WTC11 (cell line): ENCODE results near the gene PIRT. TPM values are rescaled to one million over a fixed set of nuclear protein-coding genes. Genes with fewer than 3 reads are reported as not detected.

Experiments
- ATAC-seq: fragments of 200-7000 bp; cut with Tn5 transposase; 2 replicates; pipeline ENCODE4 v1.10.0; 2021; ENCODE audit warnings: mild to moderate bottlenecking, moderate library complexity
- CTCF ChIA-PET: fragments of 300-600 bp; sonication (Branson Sonifier 250); formaldehyde crosslinking; loops from one replicate; lab custom pipeline; 2021; ENCODE audit warnings: antibody characterized with exemption; lab: Charles Lee
- POLR2A ChIA-PET: fragments of 350-600 bp; sonication (Branson Sonifier 250); formaldehyde crosslinking; loops from one replicate; lab custom pipeline; 2021; ENCODE audit warnings: antibody characterized with exemption; lab: Charles Lee
- DNase-seq: peaks from one replicate; pipeline ENCODE4 v3.0.0; 2021; ENCODE audit warnings: low spot score
- H3K27ac Mint-ChIP-seq: 2 replicates; pipeline ENCODE4 v1.8.0; 2021; ENCODE audit warnings: mixed read lengths
- H3K27me3 Mint-ChIP-seq: 2 replicates; pipeline ENCODE4 v1.8.0; 2021; ENCODE audit warnings: low read depth, mild to moderate bottlenecking, moderate library complexity, mixed read lengths
- H3K36me3 Mint-ChIP-seq: 2 replicates; pipeline ENCODE4 v1.8.0; 2021; ENCODE audit warnings: mixed read lengths
- H3K4me1 Mint-ChIP-seq: 2 replicates; pipeline ENCODE4 v1.8.0; 2022; ENCODE audit warnings: mixed read lengths
- H3K4me3 Mint-ChIP-seq: 2 replicates; pipeline ENCODE4 v1.8.0; 2021; ENCODE audit warnings: mild to moderate bottlenecking, moderate library complexity, mixed read lengths
- H3K9me3 Mint-ChIP-seq: 2 replicates; pipeline ENCODE4 v1.8.0; 2021; ENCODE audit warnings: mixed read lengths
- ATF1 ChIP-seq: sonication (generic); formaldehyde crosslinking; IDR thresholded peaks from 2 replicates; pipeline ENCODE4 v1.8.1; 2023; ENCODE audit warnings: mild to moderate bottlenecking, moderate library complexity, missing genetic modification reagents
- FOXJ3 ChIP-seq: sonication (generic); formaldehyde crosslinking; IDR thresholded peaks from 2 replicates; pipeline ENCODE4 v1.9.0; 2021; ENCODE audit warnings: missing genetic modification reagents, mild to moderate bottlenecking, borderline replicate concordance
- FOXK1 ChIP-seq: sonication (generic); formaldehyde crosslinking; IDR thresholded peaks from 2 replicates; pipeline ENCODE4 v1.8.0; 2022; ENCODE audit warnings: mild to moderate bottlenecking, moderate library complexity, missing genetic modification reagents
- FOXP1 ChIP-seq: sonication (generic); formaldehyde crosslinking; IDR thresholded peaks from 2 replicates; pipeline ENCODE4 v1.8.0; 2022; ENCODE audit warnings: missing genetic modification reagents, mild to moderate bottlenecking, moderate library complexity, borderline replicate concordance
- GTF2I ChIP-seq: fragments of 250-450 bp; sonication (Bioruptor Pico); conservative IDR thresholded peaks from 2 replicates; pipeline ENCODE4 v1.4.0; 2021; ENCODE audit warnings: mild to moderate bottlenecking
- SP1 ChIP-seq: sonication (generic); formaldehyde crosslinking; conservative IDR thresholded peaks from 2 replicates; pipeline ENCODE4 v1.8.1; 2022; ENCODE audit warnings: missing genetic modification reagents
- ZNF121 ChIP-seq: sonication (generic); formaldehyde crosslinking; IDR thresholded peaks from 2 replicates; pipeline ENCODE4 v1.8.0; 2023; ENCODE audit warnings: missing genetic modification reagents
- ZNF232 ChIP-seq: sonication (generic); formaldehyde crosslinking; IDR thresholded peaks from 2 replicates; pipeline ENCODE4 v1.8.0; 2022; ENCODE audit warnings: mild to moderate bottlenecking, missing genetic modification reagents
- total RNA-seq: library from RNA; stranded (reverse); gene quantifications from 3 replicates; pipeline ENCODE4 v1.2.3, GENCODE V29; 2021
- TF ChIP-seq, protein P1 (sequence below): fragments of 200-600 bp; IDR thresholded peaks from 2 replicates; pipeline ENCODE4 v1.8.0; 2022; ENCODE audit warnings: antibody characterized with exemption
- TF ChIP-seq, protein P2 (sequence below): sonication (generic); formaldehyde crosslinking; IDR thresholded peaks from 2 replicates; pipeline ENCODE4 v1.8.1; 2022; ENCODE audit warnings: mild to moderate bottlenecking, moderate library complexity, missing genetic modification reagents
- TF ChIP-seq, protein P3 (sequence below): sonication (generic); formaldehyde crosslinking; IDR thresholded peaks from 2 replicates; pipeline ENCODE4 v1.8.0; 2022; ENCODE audit warnings: mild to moderate bottlenecking, missing genetic modification reagents
- TF ChIP-seq, protein P4 (sequence below): sonication (generic); formaldehyde crosslinking; IDR thresholded peaks from 2 replicates; pipeline ENCODE4 v1.8.0; 2023; ENCODE audit warnings: mild to moderate bottlenecking, missing genetic modification reagents
- TF ChIP-seq, protein P5 (sequence below): fragments of 250-450 bp; sonication (Bioruptor Pico); IDR thresholded peaks from 2 replicates; pipeline ENCODE4 v1.9.0; 2021; ENCODE audit warnings: mild to moderate bottlenecking
- TF ChIP-seq, protein P6 (sequence below): fragments of 250-450 bp; sonication (Bioruptor Pico); IDR thresholded peaks from 2 replicates; pipeline ENCODE4 v1.9.0; 2021; ENCODE audit warnings: mild to moderate bottlenecking, borderline replicate concordance
- TF ChIP-seq, protein P7 (sequence below): sonication (generic); formaldehyde crosslinking; IDR thresholded peaks from 2 replicates; pipeline ENCODE4 v1.8.1; 2022; ENCODE audit warnings: low read depth, mild to moderate bottlenecking, moderate library complexity, missing genetic modification reagents, borderline replicate concordance

The PIRT gene
- total RNA-seq, 1 experiment from 2014 or later, result not detected

DNA sequence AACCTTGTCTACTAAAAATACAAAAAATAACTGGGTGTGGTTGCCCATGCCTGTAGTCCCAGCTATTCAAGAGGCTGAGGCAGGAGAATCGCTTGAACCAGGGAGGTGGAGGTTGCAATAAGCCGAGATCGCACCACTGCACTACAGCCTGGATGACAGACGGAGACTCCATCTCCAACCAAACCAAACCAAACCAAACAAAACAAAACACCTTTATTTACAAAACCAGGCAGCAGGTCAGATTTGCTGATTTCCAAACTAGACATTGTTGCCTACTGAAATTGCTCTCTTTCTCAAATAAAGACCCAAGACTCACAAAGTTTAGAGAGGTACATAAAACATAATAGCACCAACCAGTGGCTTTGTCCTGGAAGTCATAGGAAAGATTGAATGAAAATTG is 28.3 kb downstream of the PIRT start:
- Mint-ChIP-seq H3K27ac (no peak overlapping the region), H3K4me3 (no peak overlapping the region), H3K27me3 (no peaks in the 10 kb centered on the region), H3K9me3 (no peaks in the 10 kb centered on the region), H3K36me3 (no peaks in the 10 kb centered on the region), H3K4me1 (peaks cover 9% of the 10 kb centered on the region)
- ChIA-PET POLR2A (no interaction called here), CTCF (no interaction called here)
- TF ChIP-seq FOXJ3 (no peak), FOXK1 (CRISPR knock-in tag) (no peak), GTF2I (CRISPR knock-in tag) (no peak)
- TF ChIP-seq, protein P1, sequence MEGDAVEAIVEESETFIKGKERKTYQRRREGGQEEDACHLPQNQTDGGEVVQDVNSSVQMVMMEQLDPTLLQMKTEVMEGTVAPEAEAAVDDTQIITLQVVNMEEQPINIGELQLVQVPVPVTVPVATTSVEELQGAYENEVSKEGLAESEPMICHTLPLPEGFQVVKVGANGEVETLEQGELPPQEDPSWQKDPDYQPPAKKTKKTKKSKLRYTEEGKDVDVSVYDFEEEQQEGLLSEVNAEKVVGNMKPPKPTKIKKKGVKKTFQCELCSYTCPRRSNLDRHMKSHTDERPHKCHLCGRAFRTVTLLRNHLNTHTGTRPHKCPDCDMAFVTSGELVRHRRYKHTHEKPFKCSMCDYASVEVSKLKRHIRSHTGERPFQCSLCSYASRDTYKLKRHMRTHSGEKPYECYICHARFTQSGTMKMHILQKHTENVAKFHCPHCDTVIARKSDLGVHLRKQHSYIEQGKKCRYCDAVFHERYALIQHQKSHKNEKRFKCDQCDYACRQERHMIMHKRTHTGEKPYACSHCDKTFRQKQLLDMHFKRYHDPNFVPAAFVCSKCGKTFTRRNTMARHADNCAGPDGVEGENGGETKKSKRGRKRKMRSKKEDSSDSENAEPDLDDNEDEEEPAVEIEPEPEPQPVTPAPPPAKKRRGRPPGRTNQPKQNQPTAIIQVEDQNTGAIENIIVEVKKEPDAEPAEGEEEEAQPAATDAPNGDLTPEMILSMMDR, result no peak
- TF ChIP-seq, protein P2, sequence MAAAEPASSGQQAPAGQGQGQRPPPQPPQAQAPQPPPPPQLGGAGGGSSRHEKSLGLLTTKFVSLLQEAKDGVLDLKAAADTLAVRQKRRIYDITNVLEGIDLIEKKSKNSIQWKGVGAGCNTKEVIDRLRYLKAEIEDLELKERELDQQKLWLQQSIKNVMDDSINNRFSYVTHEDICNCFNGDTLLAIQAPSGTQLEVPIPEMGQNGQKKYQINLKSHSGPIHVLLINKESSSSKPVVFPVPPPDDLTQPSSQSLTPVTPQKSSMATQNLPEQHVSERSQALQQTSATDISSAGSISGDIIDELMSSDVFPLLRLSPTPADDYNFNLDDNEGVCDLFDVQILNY (CRISPR knock-in tag), result no peak
- DNase-seq (no peak), ATAC-seq (no peak)

DNA sequence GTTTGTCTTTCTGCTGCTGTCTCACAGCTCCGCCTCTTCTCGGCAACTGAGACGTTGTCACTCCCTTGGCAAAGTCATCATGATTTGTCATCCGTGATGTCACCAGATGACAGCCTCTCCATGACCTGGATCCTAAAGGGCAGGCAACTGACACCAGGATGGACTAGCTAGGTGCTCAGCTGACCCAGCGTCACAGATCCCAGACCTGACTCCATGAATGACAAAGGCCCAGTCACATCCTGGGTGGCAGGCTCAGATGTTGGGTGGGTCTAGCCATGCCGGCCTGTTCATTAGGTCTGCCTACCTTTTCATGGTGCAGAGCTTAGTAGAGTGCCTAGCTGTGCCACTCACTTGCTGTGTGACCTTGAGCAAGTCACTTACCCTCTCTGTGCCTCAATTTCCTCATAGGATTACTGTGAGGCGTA is 30.2 kb downstream of the PIRT start:
- CTCF ChIA-PET, result no interaction called here
- H3K27me3 Mint-ChIP-seq, result no peaks in the 10 kb centered on the region
- DNase-seq, result no peak
- TF ChIP-seq, protein P3, sequence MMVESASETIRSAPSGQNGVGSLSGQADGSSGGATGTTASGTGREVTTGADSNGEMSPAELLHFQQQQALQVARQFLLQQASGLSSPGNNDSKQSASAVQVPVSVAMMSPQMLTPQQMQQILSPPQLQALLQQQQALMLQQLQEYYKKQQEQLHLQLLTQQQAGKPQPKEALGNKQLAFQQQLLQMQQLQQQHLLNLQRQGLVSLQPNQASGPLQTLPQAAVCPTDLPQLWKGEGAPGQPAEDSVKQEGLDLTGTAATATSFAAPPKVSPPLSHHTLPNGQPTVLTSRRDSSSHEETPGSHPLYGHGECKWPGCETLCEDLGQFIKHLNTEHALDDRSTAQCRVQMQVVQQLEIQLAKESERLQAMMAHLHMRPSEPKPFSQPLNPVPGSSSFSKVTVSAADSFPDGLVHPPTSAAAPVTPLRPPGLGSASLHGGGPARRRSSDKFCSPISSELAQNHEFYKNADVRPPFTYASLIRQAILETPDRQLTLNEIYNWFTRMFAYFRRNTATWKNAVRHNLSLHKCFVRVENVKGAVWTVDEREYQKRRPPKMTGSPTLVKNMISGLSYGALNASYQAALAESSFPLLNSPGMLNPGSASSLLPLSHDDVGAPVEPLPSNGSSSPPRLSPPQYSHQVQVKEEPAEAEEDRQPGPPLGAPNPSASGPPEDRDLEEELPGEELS, result no peak
- 0 out of 2 replicates have a peak, but pooled peaks have one; percentile 43 for TF ChIP-seq ZNF121 (CRISPR knock-in tag)
- TF ChIP-seq, all 79 proteins: peak for 1
- peaks cover 18% of the 10 kb centered on the region for H3K4me1 Mint-ChIP-seq
- H3K27ac Mint-ChIP-seq, result no peak overlapping the region; the same call in 1 of the 2 replicates
- ATAC-seq, result no peak
- H3K4me3 Mint-ChIP-seq, result no peak overlapping the region
- no peaks in the 10 kb centered on the region for H3K36me3 Mint-ChIP-seq
- no peaks in the 10 kb centered on the region for H3K9me3 Mint-ChIP-seq
- POLR2A ChIA-PET, result no interaction called here

DNA sequence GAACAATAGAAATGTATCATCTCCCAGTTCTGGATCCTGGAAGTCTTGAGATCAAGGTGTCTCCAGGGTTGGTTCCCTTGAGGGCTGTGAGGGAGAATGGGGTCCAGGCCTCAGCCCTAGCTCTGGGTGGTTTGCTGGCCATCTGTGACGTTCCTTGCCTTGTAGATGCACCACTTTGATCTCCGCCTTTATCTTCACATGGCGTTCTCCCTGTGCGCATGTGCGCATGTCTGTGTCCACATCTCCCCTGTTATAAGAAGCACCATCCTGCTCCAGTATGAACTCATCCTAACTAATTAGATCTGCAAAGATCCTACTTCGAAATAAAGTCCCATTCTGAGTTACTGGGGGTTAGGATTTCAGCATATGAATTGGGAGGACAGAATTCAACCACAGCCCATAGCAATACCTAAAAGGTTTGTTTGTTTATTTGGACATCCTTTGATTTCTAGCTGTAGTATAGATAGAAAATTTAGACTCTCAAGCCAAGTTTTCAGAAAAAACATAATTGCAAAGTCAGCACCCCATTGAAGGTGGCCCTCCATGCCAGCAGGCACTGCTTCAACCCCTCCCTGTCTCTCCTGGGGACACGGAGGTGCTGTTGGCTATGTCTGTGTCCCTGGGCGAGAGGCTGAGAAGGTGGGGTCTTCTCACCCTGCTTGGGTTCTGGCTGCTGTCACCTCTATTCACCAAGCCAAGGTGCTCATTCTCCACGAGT is 31.2 kb downstream of the PIRT start:
- Mint-ChIP-seq H3K4me3 (no peak overlapping the region), H3K36me3 (no peaks in the 10 kb centered on the region), H3K4me1 (peaks cover 21% of the 10 kb centered on the region), H3K27ac (no peak overlapping the region), H3K9me3 (no peaks in the 10 kb centered on the region), H3K27me3 (no peaks in the 10 kb centered on the region)
- TF ChIP-seq, protein P4, sequence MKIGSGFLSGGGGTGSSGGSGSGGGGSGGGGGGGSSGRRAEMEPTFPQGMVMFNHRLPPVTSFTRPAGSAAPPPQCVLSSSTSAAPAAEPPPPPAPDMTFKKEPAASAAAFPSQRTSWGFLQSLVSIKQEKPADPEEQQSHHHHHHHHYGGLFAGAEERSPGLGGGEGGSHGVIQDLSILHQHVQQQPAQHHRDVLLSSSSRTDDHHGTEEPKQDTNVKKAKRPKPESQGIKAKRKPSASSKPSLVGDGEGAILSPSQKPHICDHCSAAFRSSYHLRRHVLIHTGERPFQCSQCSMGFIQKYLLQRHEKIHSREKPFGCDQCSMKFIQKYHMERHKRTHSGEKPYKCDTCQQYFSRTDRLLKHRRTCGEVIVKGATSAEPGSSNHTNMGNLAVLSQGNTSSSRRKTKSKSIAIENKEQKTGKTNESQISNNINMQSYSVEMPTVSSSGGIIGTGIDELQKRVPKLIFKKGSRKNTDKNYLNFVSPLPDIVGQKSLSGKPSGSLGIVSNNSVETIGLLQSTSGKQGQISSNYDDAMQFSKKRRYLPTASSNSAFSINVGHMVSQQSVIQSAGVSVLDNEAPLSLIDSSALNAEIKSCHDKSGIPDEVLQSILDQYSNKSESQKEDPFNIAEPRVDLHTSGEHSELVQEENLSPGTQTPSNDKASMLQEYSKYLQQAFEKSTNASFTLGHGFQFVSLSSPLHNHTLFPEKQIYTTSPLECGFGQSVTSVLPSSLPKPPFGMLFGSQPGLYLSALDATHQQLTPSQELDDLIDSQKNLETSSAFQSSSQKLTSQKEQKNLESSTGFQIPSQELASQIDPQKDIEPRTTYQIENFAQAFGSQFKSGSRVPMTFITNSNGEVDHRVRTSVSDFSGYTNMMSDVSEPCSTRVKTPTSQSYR (CRISPR knock-in tag), result no peak
- TF ChIP-seq, protein P5, sequence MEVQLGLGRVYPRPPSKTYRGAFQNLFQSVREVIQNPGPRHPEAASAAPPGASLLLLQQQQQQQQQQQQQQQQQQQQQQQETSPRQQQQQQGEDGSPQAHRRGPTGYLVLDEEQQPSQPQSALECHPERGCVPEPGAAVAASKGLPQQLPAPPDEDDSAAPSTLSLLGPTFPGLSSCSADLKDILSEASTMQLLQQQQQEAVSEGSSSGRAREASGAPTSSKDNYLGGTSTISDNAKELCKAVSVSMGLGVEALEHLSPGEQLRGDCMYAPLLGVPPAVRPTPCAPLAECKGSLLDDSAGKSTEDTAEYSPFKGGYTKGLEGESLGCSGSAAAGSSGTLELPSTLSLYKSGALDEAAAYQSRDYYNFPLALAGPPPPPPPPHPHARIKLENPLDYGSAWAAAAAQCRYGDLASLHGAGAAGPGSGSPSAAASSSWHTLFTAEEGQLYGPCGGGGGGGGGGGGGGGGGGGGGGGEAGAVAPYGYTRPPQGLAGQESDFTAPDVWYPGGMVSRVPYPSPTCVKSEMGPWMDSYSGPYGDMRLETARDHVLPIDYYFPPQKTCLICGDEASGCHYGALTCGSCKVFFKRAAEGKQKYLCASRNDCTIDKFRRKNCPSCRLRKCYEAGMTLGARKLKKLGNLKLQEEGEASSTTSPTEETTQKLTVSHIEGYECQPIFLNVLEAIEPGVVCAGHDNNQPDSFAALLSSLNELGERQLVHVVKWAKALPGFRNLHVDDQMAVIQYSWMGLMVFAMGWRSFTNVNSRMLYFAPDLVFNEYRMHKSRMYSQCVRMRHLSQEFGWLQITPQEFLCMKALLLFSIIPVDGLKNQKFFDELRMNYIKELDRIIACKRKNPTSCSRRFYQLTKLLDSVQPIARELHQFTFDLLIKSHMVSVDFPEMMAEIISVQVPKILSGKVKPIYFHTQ (CRISPR knock-in tag), result no peak
- TF ChIP-seq ZNF232 (CRISPR knock-in tag) (no peak), FOXP1 (CRISPR knock-in tag) (no peak), ATF1 (CRISPR knock-in tag) (no peak), SP1 (CRISPR knock-in tag) (no peak)
- TF ChIP-seq, protein P6, sequence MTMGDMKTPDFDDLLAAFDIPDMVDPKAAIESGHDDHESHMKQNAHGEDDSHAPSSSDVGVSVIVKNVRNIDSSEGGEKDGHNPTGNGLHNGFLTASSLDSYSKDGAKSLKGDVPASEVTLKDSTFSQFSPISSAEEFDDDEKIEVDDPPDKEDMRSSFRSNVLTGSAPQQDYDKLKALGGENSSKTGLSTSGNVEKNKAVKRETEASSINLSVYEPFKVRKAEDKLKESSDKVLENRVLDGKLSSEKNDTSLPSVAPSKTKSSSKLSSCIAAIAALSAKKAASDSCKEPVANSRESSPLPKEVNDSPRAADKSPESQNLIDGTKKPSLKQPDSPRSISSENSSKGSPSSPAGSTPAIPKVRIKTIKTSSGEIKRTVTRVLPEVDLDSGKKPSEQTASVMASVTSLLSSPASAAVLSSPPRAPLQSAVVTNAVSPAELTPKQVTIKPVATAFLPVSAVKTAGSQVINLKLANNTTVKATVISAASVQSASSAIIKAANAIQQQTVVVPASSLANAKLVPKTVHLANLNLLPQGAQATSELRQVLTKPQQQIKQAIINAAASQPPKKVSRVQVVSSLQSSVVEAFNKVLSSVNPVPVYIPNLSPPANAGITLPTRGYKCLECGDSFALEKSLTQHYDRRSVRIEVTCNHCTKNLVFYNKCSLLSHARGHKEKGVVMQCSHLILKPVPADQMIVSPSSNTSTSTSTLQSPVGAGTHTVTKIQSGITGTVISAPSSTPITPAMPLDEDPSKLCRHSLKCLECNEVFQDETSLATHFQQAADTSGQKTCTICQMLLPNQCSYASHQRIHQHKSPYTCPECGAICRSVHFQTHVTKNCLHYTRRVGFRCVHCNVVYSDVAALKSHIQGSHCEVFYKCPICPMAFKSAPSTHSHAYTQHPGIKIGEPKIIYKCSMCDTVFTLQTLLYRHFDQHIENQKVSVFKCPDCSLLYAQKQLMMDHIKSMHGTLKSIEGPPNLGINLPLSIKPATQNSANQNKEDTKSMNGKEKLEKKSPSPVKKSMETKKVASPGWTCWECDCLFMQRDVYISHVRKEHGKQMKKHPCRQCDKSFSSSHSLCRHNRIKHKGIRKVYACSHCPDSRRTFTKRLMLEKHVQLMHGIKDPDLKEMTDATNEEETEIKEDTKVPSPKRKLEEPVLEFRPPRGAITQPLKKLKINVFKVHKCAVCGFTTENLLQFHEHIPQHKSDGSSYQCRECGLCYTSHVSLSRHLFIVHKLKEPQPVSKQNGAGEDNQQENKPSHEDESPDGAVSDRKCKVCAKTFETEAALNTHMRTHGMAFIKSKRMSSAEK, result no peak
- TF ChIP-seq, protein P7, sequence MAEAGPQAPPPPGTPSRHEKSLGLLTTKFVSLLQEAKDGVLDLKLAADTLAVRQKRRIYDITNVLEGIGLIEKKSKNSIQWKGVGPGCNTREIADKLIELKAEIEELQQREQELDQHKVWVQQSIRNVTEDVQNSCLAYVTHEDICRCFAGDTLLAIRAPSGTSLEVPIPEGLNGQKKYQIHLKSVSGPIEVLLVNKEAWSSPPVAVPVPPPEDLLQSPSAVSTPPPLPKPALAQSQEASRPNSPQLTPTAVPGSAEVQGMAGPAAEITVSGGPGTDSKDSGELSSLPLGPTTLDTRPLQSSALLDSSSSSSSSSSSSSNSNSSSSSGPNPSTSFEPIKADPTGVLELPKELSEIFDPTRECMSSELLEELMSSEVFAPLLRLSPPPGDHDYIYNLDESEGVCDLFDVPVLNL (CRISPR knock-in tag), result no peak
- ATAC-seq (no peak), DNase-seq (no peak)
- ChIA-PET POLR2A (no interaction called here), CTCF (interaction anchor here (1.2 kb wide), 1 partner anchor 34 kb away, joined by 3 read pairs; no protein-coding TSS in a partner anchor)
